Erythroblast (primary cell): Measurements from ENCODE around the gene TTYH2.

Experiments
- GATA1 ChIP-seq: IDR thresholded peaks from 2 replicates; pipeline ENCODE4 v1.6.1; 2011; ENCODE audit warnings: low read depth, mild to moderate bottlenecking, control low read depth, low read length, moderate library complexity
- POLR2A ChIP-seq: IDR thresholded peaks from 2 replicates; pipeline ENCODE4 v1.6.1; 2011; ENCODE audit warnings: mild to moderate bottlenecking, low read length

DNA sequence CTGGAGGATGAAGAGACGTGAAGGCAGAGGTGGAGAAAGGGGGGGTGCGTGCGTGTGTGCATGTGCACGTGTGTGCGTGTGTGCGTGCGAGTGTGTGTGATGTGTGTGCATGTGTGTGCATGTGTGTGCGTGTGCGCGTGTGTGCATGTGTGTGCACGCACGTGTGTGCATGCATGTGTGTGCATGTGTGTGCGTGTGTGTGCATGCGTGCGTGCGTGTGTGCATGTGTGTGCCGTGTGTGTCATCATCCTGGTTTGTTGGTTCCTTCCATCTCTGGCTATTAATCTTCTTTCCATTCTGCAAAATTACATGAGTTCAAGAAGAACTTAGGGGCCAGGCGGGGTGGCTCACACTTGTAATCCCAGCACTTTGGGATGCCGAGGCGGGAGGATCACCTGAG is 26.9 kb upstream of the TTYH2 start:
- no peak for TF ChIP-seq POLR2A
- no peak for TF ChIP-seq GATA1
